ENCODE measurements around the gene GNAQ.

DNA sequence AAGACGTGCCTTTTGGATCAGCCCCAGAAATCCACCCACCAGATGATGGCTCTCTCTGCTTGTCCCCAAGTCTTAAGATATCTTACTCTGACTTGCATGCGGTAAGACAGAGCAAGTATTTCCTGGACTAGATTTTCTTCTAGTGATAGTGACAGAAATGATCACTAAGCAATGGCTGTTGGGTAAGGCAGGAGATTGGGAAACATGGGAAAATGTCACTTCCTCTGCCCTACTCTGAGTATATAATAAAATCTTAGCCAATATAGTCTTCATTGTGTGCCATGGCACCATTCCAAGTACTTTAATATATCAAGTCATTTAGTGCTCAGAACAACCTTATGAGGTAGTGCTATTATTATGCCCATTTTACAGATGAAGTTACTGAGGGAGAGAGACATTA, 352.5 kb downstream of the GNAQ start:
- TF ChIP-seq GATA2 (IDR thresholded peaks at IDR 0.05; ENCODE audit: low read depth, low read length) (no peak), GATA3 (IDR thresholded peaks at IDR 0.05; ENCODE audit: low read depth, low read length) (no peak)

Measured in SH-SY5Y (cell line).